ENCODE results near the gene MEIOSIN.
A peak's percentile ranks its signal among the peaks of the same experiment; 100 is the strongest.

MEIOSIN gene

DNA sequence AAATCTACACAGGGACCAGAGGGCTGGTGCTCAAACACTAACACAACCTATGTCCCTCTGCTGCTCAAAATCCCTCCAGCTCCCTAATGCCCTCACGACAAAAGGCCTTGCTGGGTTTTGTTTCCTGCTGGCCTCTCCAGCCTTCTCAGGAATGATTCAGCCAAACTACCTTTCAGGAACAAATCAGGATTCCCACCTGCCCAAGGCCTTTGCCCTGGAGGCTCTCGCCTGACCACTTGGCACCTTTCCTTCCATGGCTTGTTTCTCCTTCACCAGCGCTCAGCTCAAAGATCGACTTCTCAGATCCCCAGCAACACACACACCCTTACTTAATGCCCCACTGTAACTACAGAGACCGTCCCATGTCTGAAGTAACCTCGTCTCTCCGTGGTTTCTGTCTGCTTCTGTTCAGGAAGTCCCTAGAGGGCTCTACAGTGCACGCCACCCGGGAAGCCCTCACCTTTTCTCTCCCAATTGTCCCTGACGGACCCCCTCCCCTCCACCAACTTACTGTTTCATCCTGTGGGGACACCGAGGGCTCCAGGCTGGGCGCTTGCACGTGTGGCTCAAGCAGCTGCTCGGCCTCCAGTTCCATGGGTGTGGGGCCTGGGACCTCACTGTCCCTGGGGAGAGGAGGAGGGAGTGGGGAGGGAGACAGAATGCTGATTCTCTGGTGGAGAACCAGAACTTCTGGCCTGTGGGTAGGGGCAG lies 39.0 kb downstream of the MEIOSIN start:
- H3K27me3 ChIP-seq: no peaks in the 10 kb centered on the region
- no peak overlapping the region for H3K4me3 ChIP-seq
- H3K27ac ChIP-seq: peak overlapping the region; percentile 95 to 98
- H3K9me3 ChIP-seq: no peaks in the 10 kb centered on the region
- peaks cover 26 to 45% (median 26%) of the 10 kb centered on the region in 3 donors for H3K36me3 ChIP-seq
- peaks cover 0 to 14% (median 11%) of the 10 kb centered on the region in 4 donors for H3K4me1 ChIP-seq
- intact Hi-C loops (cut with DNase I; ENCODE audit: low total_unique reads): no loop called here
- no peak for DNase-seq
- no peak for TF ChIP-seq CTCF (IDR thresholded peaks at IDR 0.05)

DNA sequence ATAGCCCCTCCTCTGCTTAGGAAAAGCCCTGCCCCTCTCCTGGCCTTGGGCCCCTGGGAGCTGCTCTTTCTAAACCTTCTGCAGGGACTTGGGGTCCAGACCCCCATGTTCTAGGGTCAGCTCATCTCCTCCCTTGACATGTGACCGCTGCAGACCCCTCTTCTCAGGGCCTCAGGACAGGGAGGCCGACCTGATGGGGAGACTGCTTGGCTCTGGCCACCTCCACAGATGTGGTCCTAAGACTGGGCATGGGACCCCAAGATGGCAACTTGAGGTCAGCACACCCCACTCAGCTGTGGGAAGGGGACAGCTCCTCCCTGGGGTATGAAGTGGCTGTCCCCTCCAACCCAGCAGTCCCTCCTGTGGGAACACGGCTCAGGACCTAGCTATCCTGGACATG lies 39.7 kb downstream of the MEIOSIN start:
- Histone ChIP-seq H3K27ac (peak overlapping the region in 1 of 2 donors; percentile 95), H3K9me3 (no peaks in the 10 kb centered on the region), H3K4me1 (peaks cover 0 to 14% (median 12%) of the 10 kb centered on the region in 4 donors), H3K27me3 (no peaks in the 10 kb centered on the region), H3K4me3 (no peak overlapping the region), H3K36me3 (peaks cover 32 to 51% (median 33%) of the 10 kb centered on the region in 3 donors)
- DNase-seq: no peak
- no peak for TF ChIP-seq CTCF (IDR thresholded peaks at IDR 0.05)
- intact Hi-C loops (cut with DNase I; ENCODE audit: low total_unique reads): no loop called here

DNA sequence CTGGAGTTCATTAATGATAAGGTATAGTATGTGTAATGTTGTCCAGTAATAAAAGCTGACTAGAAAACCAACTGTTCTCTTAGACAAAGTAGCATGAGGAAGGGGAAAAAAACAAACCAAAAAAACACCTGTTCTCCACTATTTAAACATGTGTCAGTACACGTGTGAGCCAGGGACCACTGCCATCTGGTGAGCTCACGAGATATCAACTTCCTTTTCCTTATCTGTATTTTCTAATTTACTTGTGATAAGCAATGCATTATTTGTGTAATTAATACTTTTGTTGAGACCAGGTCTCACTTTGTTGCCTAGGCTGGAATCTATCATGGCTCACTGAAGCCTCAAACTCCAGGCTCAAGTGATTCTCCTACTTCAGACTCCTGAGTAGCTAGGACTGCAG lies 40.1 kb downstream of the MEIOSIN start:
- no peaks in the 10 kb centered on the region for H3K27me3 ChIP-seq
- H3K4me1 ChIP-seq: peaks cover 0 to 17% (median 13%) of the 10 kb centered on the region in 4 donors
- H3K27ac ChIP-seq: peak overlapping the region in 1 of 2 donors; percentile 95
- DNase-seq: no peak
- no peak for TF ChIP-seq CTCF (IDR thresholded peaks at IDR 0.05)
- peaks cover 37 to 56% (median 37%) of the 10 kb centered on the region in 3 donors for H3K36me3 ChIP-seq
- intact Hi-C loops (cut with DNase I; ENCODE audit: low total_unique reads): no loop called here
- H3K9me3 ChIP-seq: no peaks in the 10 kb centered on the region
- no peak overlapping the region for H3K4me3 ChIP-seq

DNA sequence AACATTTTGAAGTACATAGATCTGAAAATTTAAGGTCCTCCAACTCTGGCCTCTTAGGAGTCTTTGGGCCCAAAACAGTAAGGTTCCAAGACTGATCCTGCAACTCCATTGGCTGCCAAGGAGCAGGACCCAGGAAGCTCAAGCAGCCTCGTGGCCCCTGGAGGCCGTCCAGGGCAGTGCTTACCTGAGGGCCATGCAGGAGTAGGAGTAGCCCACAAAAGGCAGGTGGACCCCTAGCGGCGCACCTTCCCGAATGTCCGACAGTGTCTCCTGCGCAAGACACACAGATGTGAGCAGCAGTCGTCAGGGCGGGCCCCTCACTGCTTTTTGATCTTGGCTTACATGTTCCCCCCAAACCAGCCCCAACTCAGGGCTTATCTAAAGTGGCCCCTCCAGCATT lies 41.5 kb downstream of the MEIOSIN start:
- peaks cover 44 to 65% (median 46%) of the 10 kb centered on the region in 3 donors for H3K36me3 ChIP-seq

DNA sequence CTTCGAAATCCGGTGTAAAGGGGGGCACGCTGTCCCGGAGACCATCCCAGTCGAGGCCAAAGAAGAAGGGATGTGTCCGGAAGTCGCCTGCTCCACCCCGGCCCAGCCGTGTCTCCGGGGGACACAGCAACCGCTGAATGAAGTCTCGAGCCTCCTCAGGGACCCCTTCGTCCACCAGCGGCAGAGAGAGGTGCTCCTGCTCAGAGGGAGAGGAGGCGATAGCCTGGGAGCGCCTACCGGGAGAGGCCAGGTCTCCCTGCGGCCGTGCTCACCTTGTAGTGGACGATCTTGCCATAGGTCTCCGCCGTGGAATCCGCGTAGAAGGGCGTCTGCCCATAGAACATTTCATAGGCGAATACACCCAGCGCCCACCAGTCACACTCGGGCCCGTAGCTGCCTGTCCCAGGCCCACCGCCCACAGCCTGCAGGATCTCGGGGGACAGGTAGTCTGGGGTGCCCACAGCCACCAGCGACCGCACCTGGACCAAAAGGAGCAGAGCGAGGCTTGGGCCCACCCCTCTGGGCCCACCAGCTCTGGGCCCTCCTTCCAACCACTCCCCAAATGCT lies 44.2 kb downstream of the MEIOSIN start:
- H3K27me3 ChIP-seq: no peaks in the 10 kb centered on the region
- peaks cover 37 to 52% (median 43%) of the 10 kb centered on the region in 3 donors for H3K36me3 ChIP-seq
- H3K4me1 ChIP-seq: peaks cover 0 to 48% (median 22%) of the 10 kb centered on the region in 4 donors
- no peak overlapping the region for H3K27ac ChIP-seq
- H3K4me3 ChIP-seq: no peak overlapping the region
- no peak for DNase-seq
- intact Hi-C loops (cut with DNase I; ENCODE audit: low total_unique reads): no loop called here
- no peaks in the 10 kb centered on the region for H3K9me3 ChIP-seq
- no peak for TF ChIP-seq CTCF (IDR thresholded peaks at IDR 0.05)

More for the DNA sequence above, 41.5 kb downstream of the MEIOSIN start:
- H3K4me1 ChIP-seq: peaks cover 0 to 31% (median 22%) of the 10 kb centered on the region in 4 donors
- no peak overlapping the region for H3K4me3 ChIP-seq
- no peaks in the 10 kb centered on the region for H3K27me3 ChIP-seq
- H3K9me3 ChIP-seq: no peaks in the 10 kb centered on the region
- no peak for TF ChIP-seq CTCF (IDR thresholded peaks at IDR 0.05)
- DNase-seq: no peak
- intact Hi-C loops (cut with DNase I; ENCODE audit: low total_unique reads): no loop called here
- H3K27ac ChIP-seq: no peak overlapping the region

Data from tibial artery (tissue), 4 donors.